Measurements from ENCODE around the gene HBM. TPM values are rescaled to one million over a fixed set of nuclear protein-coding genes. Genes with fewer than 3 reads are reported as not detected.

The HBM gene
- total RNA-seq, 1 experiment from 2014 or later = not detected

GRCh38 chr16:116015-116414 is 49.8 kb upstream of the HBM start:
- Histone ChIP-seq H3K56ac (ENCODE audit: insufficient read length, low read depth, low read length) (no peak overlapping the region), H2BK12ac (ENCODE audit: insufficient read length, low read depth, low read length) (no peak overlapping the region), H4K20me1 (ENCODE audit: control insufficient read depth, insufficient read depth, insufficient read length) (no peaks in the 10 kb centered on the region), H3K27ac (ENCODE audit: insufficient read length, low read depth, low read length) (no peak overlapping the region), H2BK15ac (ENCODE audit: low read depth, low read length) (no peak overlapping the region), H3K4ac (ENCODE audit: low read depth, low read length) (no peak overlapping the region), H3K14ac (ENCODE audit: insufficient read depth, low read length) (no peak overlapping the region), H2BK5ac (ENCODE audit: insufficient read length, low read length) (no peak overlapping the region), H3K23ac (ENCODE audit: insufficient read length, low read depth, low read length) (no peak overlapping the region), H3K9ac (ENCODE audit: extremely low read depth, insufficient read length, low read length) (no peak overlapping the region), H4K5ac (ENCODE audit: insufficient read length, low read depth, low read length) (no peak overlapping the region), H3K4me2 (ENCODE audit: insufficient read depth, insufficient read length, low read length) (no peak overlapping the region), H3K79me2 (ENCODE audit: insufficient read depth, low read length) (no peaks in the 10 kb centered on the region), H2BK120ac (ENCODE audit: low read depth, low read length, poor library complexity, severe bottlenecking) (no peak overlapping the region), H3K23me2 (ENCODE audit: insufficient read length, low read depth, low read length, poor library complexity, severe bottlenecking) (no peaks in the 10 kb centered on the region), H4K8ac (replicated peaks; ENCODE audit: insufficient read length, low read depth, low read length) (no peak overlapping the region), H3K9me3 (ENCODE audit: control insufficient read depth, low read depth, low read length) (no peaks in the 10 kb centered on the region), H3T11ph (ENCODE audit: low read length) (no peak overlapping the region), H4K91ac (ENCODE audit: insufficient read length, low read depth, low read length) (no peak overlapping the region), H3K4me1 (ENCODE audit: insufficient read depth, low read length) (peaks cover 2% of the 10 kb centered on the region; the same call in 1 of the 2 replicates), H3K18ac (ENCODE audit: insufficient read length, low read depth, low read length) (no peak overlapping the region), H2BK20ac (ENCODE audit: low read depth, low read length, poor library complexity, severe bottlenecking) (no peak overlapping the region), H3K27me3 (ENCODE audit: insufficient read depth, low read length) (no peaks in the 10 kb centered on the region), H2AFZ (ENCODE audit: low read length) (no peak overlapping the region), H3K79me1 (ENCODE audit: insufficient read depth, low read depth, low read length, poor library complexity, severe bottlenecking) (no peaks in the 10 kb centered on the region), H2AK5ac (ENCODE audit: insufficient read length, low read length) (no peak overlapping the region)
- Mint-ChIP-seq H3K27me3 (ENCODE audit: low read depth) (no peaks in the 10 kb centered on the region), H3K36me3 (ENCODE audit: insufficient read depth in 1 of 3, low read depth in 3 of 3) (peaks cover 3 to 43% (median 25%) of the 10 kb centered on the region in 3 experiments; a peak in 6 of 7 replicates), H3K27ac (no peak overlapping the region), H3K4me1 (peaks cover 6 to 10% of the 10 kb centered on the region in 2 experiments), H3K4me3 (no peak overlapping the region), H3K9me3 (no peaks in the 10 kb centered on the region)
- no peak for DNase-seq
- WGBS (ENCODE audit: extremely low coverage, insufficient read length, low lambda C conversion rate) = no CpG with 5 or more reads among the region's 7 CpGs
- TF ChIP-seq CTCF (conservative IDR thresholded peaks at IDR 0.05) = no peak
